H1 (cell line): Measurements from ENCODE around the gene CASR. TPM values are rescaled to one million over a fixed set of nuclear protein-coding genes. Genes with fewer than 3 reads are reported as not detected.

Experiments used
- CTCF ChIA-PET: fragments of 300-600 bp; sonication (Branson Sonifier 250); formaldehyde crosslinking; loops from one replicate; lab custom pipeline; 2021; ENCODE audit not compliant: partially characterized antibody; lab: Charles Lee
- POLR2A ChIA-PET: fragments of 300-600 bp; sonication (Branson Sonifier 250); formaldehyde crosslinking; loops from one replicate; lab custom pipeline; 2021; ENCODE audit warnings: inconsistent platforms; ENCODE audit not compliant: partially characterized antibody; lab: Charles Lee
- DNase-seq, 2 experiments: peaks; one replicate each; pipeline versions ENCODE4 v3.0.0 to v3.0.0-alpha.2; 2010 to 2022; ENCODE audit warnings: low spot score in 2 of 2, low read depth in 1 of 2, mixed read lengths in 1 of 2
- FAIRE-seq: peaks from 2 replicates; lab custom pipeline; 2011; peaks lifted over from hg19 to GRCh38; lab: Jason Lieb, UNC
- H2AFZ ChIP-seq: 2 replicates; pipeline ENCODE4 v1.8.1; 2012; ENCODE audit warnings: low read length, inconsistent platforms
- H2AK5ac ChIP-seq: 2 replicates; pipeline ENCODE4 v1.6.1; 2013; ENCODE audit warnings: low read depth, low read length
- H2BK120ac ChIP-seq: replicated peaks from 2 replicates; pipeline ENCODE3; 2013; ENCODE audit warnings: low read depth, low read length, inconsistent platforms
- H2BK12ac ChIP-seq: 2 replicates; pipeline ENCODE4 v1.6.1; 2013; ENCODE audit warnings: low read depth, low read length
- H2BK15ac ChIP-seq: 2 replicates; pipeline ENCODE4 v1.6.1; 2013; ENCODE audit warnings: low read length
- H2BK20ac ChIP-seq: 2 replicates; pipeline ENCODE4 v1.6.1; 2013; ENCODE audit warnings: low read length
- H2BK5ac ChIP-seq: 2 replicates; pipeline ENCODE4 v1.6.1; 2013; ENCODE audit warnings: low read depth, low read length
- H3K14ac ChIP-seq: 2 replicates; pipeline ENCODE4 v1.6.1; 2013; ENCODE audit warnings: inconsistent platforms; ENCODE audit not compliant: insufficient read length
- H3K18ac ChIP-seq: 2 replicates; pipeline ENCODE4 v1.6.1; 2013; ENCODE audit warnings: low read length; ENCODE audit errors: extremely low read depth
- H3K23ac ChIP-seq: 2 replicates; pipeline ENCODE4 v1.6.1; 2013; ENCODE audit warnings: inconsistent platforms; ENCODE audit not compliant: insufficient read length
- H3K23me2 ChIP-seq: 2 replicates; pipeline ENCODE4 v1.6.1; 2013; ENCODE audit warnings: low read depth, low read length
- H3K27ac ChIP-seq: 2 replicates; pipeline ENCODE4 v1.6.1; 2011; ENCODE audit warnings: low read depth, low read length, inconsistent platforms
- H3K27me3 ChIP-seq, 4 experiments: replicated peaks in 1 of 4; 1 replicate in 1 of 4; 2 replicates in 3 of 4; pipeline versions ENCODE4 v1.6.1 to v1.8.1; 2011 to 2013; ENCODE audit warnings: low read length in 3 of 4, mild to moderate bottlenecking in 3 of 4, inconsistent platforms in 2 of 4, mixed read lengths in 2 of 4, moderate library complexity in 1 of 4; ENCODE audit not compliant: control insufficient read depth in 3 of 4, insufficient read depth in 3 of 4; ENCODE audit errors: extremely low read depth in 1 of 4
- H3K36me3 ChIP-seq, 4 experiments: 2 replicates each; pipeline versions ENCODE4 v1.6.1 to v1.8.1; 2011 to 2013; ENCODE audit warnings: mild to moderate bottlenecking in 4 of 4, low read length in 3 of 4, moderate library complexity in 2 of 4, control low read depth in 1 of 4, inconsistent platforms in 1 of 4; ENCODE audit not compliant: insufficient read depth in 4 of 4, control insufficient read depth in 2 of 4
- H3K4ac ChIP-seq: replicated peaks from 2 replicates; pipeline ENCODE3; 2013; ENCODE audit warnings: low read length, low read depth, mixed read lengths, inconsistent platforms; ENCODE audit not compliant: insufficient read length
- H3K4me1 ChIP-seq, 4 experiments: replicated peaks in 1 of 4; 1 replicate in 1 of 4; 2 replicates in 3 of 4; pipeline versions ENCODE4 v1.6.1 to v1.8.1; 2011 to 2013; ENCODE audit warnings: low read length in 3 of 4, inconsistent platforms in 2 of 4, mixed read lengths in 1 of 4; ENCODE audit not compliant: insufficient read depth in 4 of 4, control insufficient read depth in 3 of 4
- H3K4me2 ChIP-seq, 2 experiments: 2 replicates each; pipeline versions ENCODE4 v1.6.1 to v1.8.1; 2011 to 2013; ENCODE audit warnings: low read depth in 2 of 2, low read length in 2 of 2, control low read depth in 1 of 2, inconsistent platforms in 1 of 2, mild to moderate bottlenecking in 1 of 2; ENCODE audit not compliant: insufficient read depth in 1 of 2
- H3K4me3 ChIP-seq, 4 experiments: fragments of 200-600, 300-600 bp in 1 of 4; sonication (generic), shearing (Covaris generic), sonication (Bioruptor Twin) in 1 of 4; 2 replicates each; pipeline versions ENCODE4 v1.5.1 to v1.8.1; 2011 to 2016; ENCODE audit warnings: low read length in 4 of 4, low read depth in 3 of 4, control low read depth in 2 of 4, inconsistent platforms in 2 of 4, mild to moderate bottlenecking in 2 of 4, mixed read lengths in 1 of 4, moderate library complexity in 1 of 4; ENCODE audit not compliant: insufficient read depth in 2 of 4; ENCODE audit errors: extremely low read depth in 1 of 4
- H3K56ac ChIP-seq: replicated peaks from 2 replicates; pipeline ENCODE3; 2013; ENCODE audit warnings: low read depth, mild to moderate bottlenecking, mixed read lengths, low read length, inconsistent platforms; ENCODE audit not compliant: insufficient read length
- H3K79me1 ChIP-seq: 2 replicates; pipeline ENCODE4 v1.6.1; 2013; ENCODE audit warnings: low read depth, low read length, control low read depth
- H3K79me2 ChIP-seq, 2 experiments: 2 replicates each; pipeline versions ENCODE4 v1.6.1 to v1.8.1; 2012 to 2013; ENCODE audit warnings: low read length in 2 of 2, mild to moderate bottlenecking in 2 of 2, inconsistent platforms in 1 of 2; ENCODE audit not compliant: insufficient read depth in 2 of 2, control insufficient read depth in 1 of 2
- H3K9ac ChIP-seq, 4 experiments: replicated peaks in 1 of 4; 1 replicate in 1 of 4; 2 replicates in 3 of 4; pipeline versions ENCODE4 v1.6.1 to v1.8.1; 2011 to 2013; ENCODE audit warnings: low read depth in 3 of 4, low read length in 3 of 4, control low read depth in 2 of 4, mild to moderate bottlenecking in 2 of 4, moderate library complexity in 2 of 4, inconsistent platforms in 1 of 4; ENCODE audit errors: extremely low read depth in 1 of 4
- H3K9me3 ChIP-seq, 2 experiments: 2 replicates each; pipeline versions ENCODE4 v1.6.1 to v1.8.1; 2012 to 2013; ENCODE audit warnings: mild to moderate bottlenecking in 2 of 2, moderate library complexity in 2 of 2, control low read depth in 1 of 2, inconsistent platforms in 1 of 2, low read depth in 1 of 2, low read length in 1 of 2, mixed read lengths in 1 of 2; ENCODE audit not compliant: insufficient read depth in 2 of 2
- H4K20me1 ChIP-seq, 2 experiments: replicated peaks in 1 of 2; 2 replicates each; pipeline versions ENCODE3 to v1.8.1; 2011 to 2013; ENCODE audit warnings: inconsistent platforms in 2 of 2, low read length in 2 of 2, mild to moderate bottlenecking in 1 of 2; ENCODE audit not compliant: insufficient read depth in 2 of 2, control insufficient read depth in 1 of 2
- H4K5ac ChIP-seq: 2 replicates; pipeline ENCODE4 v1.6.1; 2013; ENCODE audit warnings: low read length, low read depth, mixed read lengths, inconsistent platforms; ENCODE audit not compliant: insufficient read length
- H4K8ac ChIP-seq: 2 replicates; pipeline ENCODE4 v1.8.0; 2013; ENCODE audit warnings: mild to moderate bottlenecking, moderate library complexity, low read length, inconsistent platforms; ENCODE audit not compliant: insufficient read depth; ENCODE audit errors: extremely low read depth
- H4K91ac ChIP-seq: replicated peaks from 2 replicates; pipeline ENCODE3; 2013; ENCODE audit warnings: low read length, mixed read lengths, inconsistent platforms; ENCODE audit not compliant: insufficient read length
- BCL11A ChIP-seq, 2 experiments: IDR thresholded peaks; one replicate each; pipeline ENCODE4 v1.6.1; 2011; ENCODE audit warnings: low read depth in 2 of 2, low read length in 2 of 2, mild to moderate bottlenecking in 2 of 2
- HDAC2 ChIP-seq, 2 experiments: fragments of 300-600 bp in 1 of 2; sonication (generic) in 1 of 2; IDR thresholded peaks; 2 replicates each; pipeline ENCODE4 v1.6.1; 2011 to 2012; ENCODE audit warnings: low read depth in 2 of 2, low read length in 2 of 2, mild to moderate bottlenecking in 2 of 2, moderate library complexity in 2 of 2, borderline replicate concordance in 1 of 2, inconsistent platforms in 1 of 2
- KDM4A ChIP-seq: IDR thresholded peaks from one replicate; pipeline ENCODE4 v1.7.1; 2012; ENCODE audit warnings: low read depth, mild to moderate bottlenecking, moderate library complexity, low read length, inconsistent platforms; ENCODE audit not compliant: severe bottlenecking
- MAFK ChIP-seq: IDR thresholded peaks from 2 replicates; pipeline ENCODE4 v1.6.1; 2012; ENCODE audit warnings: low read depth, mild to moderate bottlenecking, improper control_type of control experiment, low read length
- POLR2A ChIP-seq, 2 experiments: IDR thresholded peaks; 1 replicate in 1 of 2; 2 replicates in 1 of 2; pipeline ENCODE4 v1.6.1; 2011; ENCODE audit warnings: low read depth in 2 of 2, low read length in 2 of 2, mild to moderate bottlenecking in 2 of 2; ENCODE audit errors: control extremely low read depth in 1 of 2
- SP2 ChIP-seq: IDR thresholded peaks from 2 replicates; pipeline ENCODE4 v1.6.1; 2012; ENCODE audit warnings: mild to moderate bottlenecking, low read length, inconsistent platforms
- SP4 ChIP-seq: IDR thresholded peaks from 2 replicates; pipeline ENCODE4 v1.6.1; 2012; ENCODE audit warnings: low read length, inconsistent platforms
- WGBS, 2 experiments: shearing (Covaris generic) in 1 of 2; methylation state at CpG; one replicate each; pipeline versions ENCODE4 v1.1.6 to v1.1.7; 2013 to 2015; ENCODE audit warnings: low lambda C conversion rate in 2 of 2, mixed read lengths in 2 of 2, inconsistent platforms in 1 of 2, low coverage in 1 of 2, missing lambda C conversion rate in 1 of 2; ENCODE audit not compliant: insufficient replicate concordance in 2 of 2, insufficient coverage in 1 of 2, insufficient read length in 1 of 2; ENCODE audit errors: extremely low coverage in 1 of 2, missing lambda C conversion rate in 1 of 2; 5-methylcytosine and 5-hydroxymethylcytosine counted together
- polyA plus RNA-seq, 7 experiments: library from polyadenylated mRNA; depleted of rRNA in 3 of 7; stranded (reverse) in 5 of 7; unstranded in 2 of 7; fragments of >200 nt in 5 of 7; fragments of 200-250 nt in 2 of 7; gene quantifications; 1 replicate in 5 of 7; 2 replicates in 1 of 7; 4 replicates in 1 of 7; pipeline versions ENCODE4 v1.2.1 to v1.2.3, GENCODE V29; 2011 to 2013; ENCODE audit warnings: missing spikeins in 2 of 7, mixed read lengths in 2 of 7
- total RNA-seq: library from RNA; stranded (reverse); fragmentation: NEBNext Ultra II Directional; extraction: Animal tissue kit (Norgen Biotek cat#: 25700); gene quantifications from 2 replicates; pipeline ENCODE4 v1.2.1, GENCODE V29; 2021

CASR gene
- total and polyA plus RNA-seq, 2 of the 8 experiments (the other 6 are each of a cell fraction or from before 2014, with no cell fraction given): 0.36 to 0.58 TPM

DNA sequence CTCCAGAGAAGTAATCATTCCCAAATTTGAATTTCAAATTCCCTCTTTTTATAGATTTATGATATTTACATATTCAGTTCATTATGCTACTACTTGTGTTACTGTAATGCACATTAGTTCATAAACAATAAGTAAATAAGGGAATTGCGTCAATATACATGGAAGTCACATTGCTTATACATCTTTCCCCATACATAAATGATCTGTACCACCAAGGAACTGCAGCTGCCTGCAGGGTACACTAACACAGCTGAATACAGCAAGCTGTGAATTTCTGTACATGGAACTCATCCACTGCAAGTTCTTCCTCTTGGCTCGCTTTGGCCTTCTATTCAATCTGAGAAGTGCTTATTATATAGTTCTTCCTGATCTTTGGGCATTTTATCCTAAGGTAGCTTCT lies 15.5 kb downstream of the CASR start:
- ChIA-PET CTCF (interaction anchor here (1.2 kb wide), 1 partner anchor 9 kb away, joined by 3 read pairs; no protein-coding TSS in a partner anchor), POLR2A (no interaction called here)
- H2BK15ac ChIP-seq: no peak overlapping the region
- H3K4me2 ChIP-seq: no peak overlapping the region
- no peak overlapping the region for H3K4ac ChIP-seq
- FAIRE-seq (no peak), DNase-seq (no peak)
- H3K79me1 ChIP-seq: no peaks in the 10 kb centered on the region
- H3K27ac ChIP-seq: no peak overlapping the region
- no peak overlapping the region for H2BK20ac ChIP-seq
- H2BK120ac ChIP-seq: no peak overlapping the region
- H4K8ac ChIP-seq: no peak overlapping the region
- H3K14ac ChIP-seq: no peak overlapping the region
- H2AFZ ChIP-seq: no peak overlapping the region
- TF ChIP-seq BCL11A (IDR thresholded peaks at IDR 0.05; ENCODE audit: low read depth in 2 of 2, low read length in 2 of 2) (no peak), MAFK (no peak), POLR2A (IDR thresholded peaks at IDR 0.05; ENCODE audit: control extremely low read depth in 1 of 2, low read depth in 2 of 2, low read length in 2 of 2) (no peak), KDM4A (no peak), HDAC2 (IDR thresholded peaks at IDR 0.05; ENCODE audit: borderline replicate concordance in 1 of 2, low read depth in 2 of 2, low read length in 2 of 2) (no peak), SP2 (no peak), SP4 (no peak)
- no peaks in the 10 kb centered on the region for H3K4me1 ChIP-seq
- H3K23ac ChIP-seq: no peak overlapping the region
- H3K36me3 ChIP-seq: no peaks in the 10 kb centered on the region
- no peak overlapping the region for H2AK5ac ChIP-seq
- no peak overlapping the region for H4K5ac ChIP-seq
- H3K79me2 ChIP-seq: no peaks in the 10 kb centered on the region
- 89% methylated on average over 2 of the region's 2 CpGs; no CpG with 5 or more reads in 1 of the 2 experiments for WGBS, 2 experiments
- no peak overlapping the region for H4K91ac ChIP-seq
- H3K23me2 ChIP-seq: no peaks in the 10 kb centered on the region
- H3K56ac ChIP-seq: no peak overlapping the region
- H4K20me1 ChIP-seq: no peaks in the 10 kb centered on the region
- H3K18ac ChIP-seq: no peak overlapping the region
- H3K4me3 ChIP-seq: no peak overlapping the region
- H3K9me3 ChIP-seq: peaks cover 0 to 8% of the 10 kb centered on the region in 2 experiments; a peak in 1 of 4 replicates
- H2BK12ac ChIP-seq: no peak overlapping the region
- no peaks in the 10 kb centered on the region for H3K27me3 ChIP-seq
- H2BK5ac ChIP-seq: no peak overlapping the region
- no peak overlapping the region for H3K9ac ChIP-seq
